SK-N-SH (cell line): ENCODE measurements around the gene RGS4. TPM values are rescaled to one million over a fixed set of nuclear protein-coding genes. Genes with fewer than 3 reads are reported as not detected.
A peak's percentile ranks its signal among the peaks of the same experiment; 100 is the strongest.

Experiments used
- CTCF ChIA-PET: fragments of 300-600, 350-600 bp; formaldehyde crosslinking; extraction: SDS; loops from one replicate; lab custom pipeline; 2021; lab: Yijun Ruan, JAX
- POLR2A ChIA-PET: fragments of 350-600 bp; sonication (Branson Sonifier 250); formaldehyde crosslinking; extraction: SDS; loops from one replicate; lab custom pipeline; 2020; ENCODE audit warnings: antibody characterized with exemption, inconsistent platforms; lab: Yijun Ruan, JAX
- DNase-seq: peaks from one replicate; pipeline ENCODE4 v3.0.0; 2012
- H2AFZ ChIP-seq: fragments of 200-600 bp; sonication (generic); 2 replicates; pipeline ENCODE4 v1.8.1; 2016; ENCODE audit warnings: antibody characterized with exemption, mild to moderate bottlenecking, low read depth
- H3F3A ChIP-seq: fragments of 200-600 bp; sonication (generic); replicated peaks from 2 replicates; pipeline ENCODE3; 2016; ENCODE audit warnings: antibody characterized with exemption, mild to moderate bottlenecking; ENCODE audit not compliant: insufficient read depth
- H3K27ac ChIP-seq, 2 experiments: fragments of 200-500 bp in 1 of 2; fragments of 200-600 bp in 1 of 2; sonication (Bioruptor generic) in 1 of 2; sonication (generic), shearing (Covaris generic) in 1 of 2; 2 replicates each; pipeline versions ENCODE4 v1.5.1 to v1.6.1; 2014 to 2016; ENCODE audit warnings: low read depth in 2 of 2, inconsistent platforms in 1 of 2, low read length in 1 of 2, mild to moderate bottlenecking in 1 of 2, mixed read lengths in 1 of 2
- H3K27me3 ChIP-seq: fragments of 200-600 bp; sonication (generic), shearing (Covaris generic); 2 replicates; pipeline ENCODE4 v1.6.1; 2016; ENCODE audit warnings: mixed run types; ENCODE audit not compliant: insufficient read depth
- H3K36me3 ChIP-seq, 2 experiments: fragments of 200-500 bp in 1 of 2; fragments of 200-600 bp in 1 of 2; sonication (Bioruptor generic) in 1 of 2; sonication (generic) in 1 of 2; replicated peaks in 1 of 2; 2 replicates each; pipeline versions ENCODE3 to v1.5.1; 2014 to 2016; ENCODE audit warnings: low read length in 1 of 2, mild to moderate bottlenecking in 1 of 2; ENCODE audit not compliant: insufficient read depth in 2 of 2, control insufficient read depth in 1 of 2
- H3K4me1 ChIP-seq, 2 experiments: fragments of 200-500 bp in 1 of 2; fragments of 200-600 bp in 1 of 2; sonication (Bioruptor generic) in 1 of 2; sonication (generic), shearing (Covaris generic) in 1 of 2; 2 replicates each; pipeline versions ENCODE4 v1.5.1 to v1.6.1; 2014 to 2016; ENCODE audit warnings: low read depth in 1 of 2, low read length in 1 of 2, mixed run types in 1 of 2; ENCODE audit not compliant: insufficient read depth in 2 of 2, control insufficient read depth in 1 of 2
- H3K4me2 ChIP-seq: fragments of 200-600 bp; sonication (generic), shearing (Covaris generic); 2 replicates; pipeline ENCODE4 v1.6.1; 2017; ENCODE audit warnings: mixed run types
- H3K4me3 ChIP-seq, 2 experiments: fragments of 200-500 bp in 1 of 2; fragments of 200-600 bp in 1 of 2; sonication (Bioruptor generic) in 1 of 2; sonication (generic), shearing (Covaris generic) in 1 of 2; 2 replicates each; pipeline versions ENCODE4 v1.5.1 to v1.8.1; 2014 to 2016; ENCODE audit warnings: low read depth in 2 of 2, inconsistent platforms in 1 of 2, low read length in 1 of 2, mild to moderate bottlenecking in 1 of 2, mixed read lengths in 1 of 2, moderate library complexity in 1 of 2
- H3K79me2 ChIP-seq: fragments of 200-600 bp; sonication (generic); 2 replicates; pipeline ENCODE4 v1.8.1; 2017; ENCODE audit warnings: mild to moderate bottlenecking; ENCODE audit not compliant: insufficient read depth
- H3K9ac ChIP-seq: fragments of 200-600 bp; sonication (generic); 2 replicates; pipeline ENCODE4 v1.6.1; 2017; ENCODE audit warnings: mixed run types
- H3K9me2 ChIP-seq: fragments of 200-600 bp; sonication (generic); 2 replicates; pipeline ENCODE4 v1.6.1; 2017; ENCODE audit warnings: mixed run types
- H3K9me3 ChIP-seq: fragments of 200-600 bp; sonication (generic); 2 replicates; pipeline ENCODE4 v1.6.1; 2017; ENCODE audit warnings: mixed run types, mild to moderate bottlenecking, moderate library complexity
- H4K20me1 ChIP-seq: fragments of 200-600 bp; sonication (generic); 2 replicates; pipeline ENCODE4 v1.6.1; 2017; ENCODE audit warnings: mild to moderate bottlenecking, mixed run types; ENCODE audit not compliant: insufficient read depth
- CHD2 ChIP-seq: fragments of 150-350 bp; IDR thresholded peaks from 2 replicates; pipeline ENCODE4 v1.6.1; 2018; ENCODE audit warnings: low read length; ENCODE audit not compliant: partially characterized antibody
- ELF1 ChIP-seq: IDR thresholded peaks from 2 replicates; pipeline ENCODE4 v1.4.0; 2012
- EP300 ChIP-seq, 2 experiments: IDR thresholded peaks; 2 replicates each; pipeline versions ENCODE4 v1.4.0 to v1.6.1; 2012; ENCODE audit warnings: borderline replicate concordance in 1 of 2, low read depth in 1 of 2, low read length in 1 of 2
- EZH2phosphoT487 ChIP-seq: fragments of 200-600 bp; sonication (generic); IDR thresholded peaks from 2 replicates; pipeline ENCODE4 v1.6.1; 2017; ENCODE audit warnings: low read depth, mixed run types, mild to moderate bottlenecking, antibody characterized with exemption, moderate library complexity, borderline replicate concordance
- FOSL2 ChIP-seq: IDR thresholded peaks from 2 replicates; pipeline ENCODE4 v1.4.0; 2012; ENCODE audit warnings: low read depth, mild to moderate bottlenecking, moderate library complexity, borderline replicate concordance
- FOXJ3 ChIP-seq: sonication (generic); formaldehyde crosslinking; IDR thresholded peaks from 2 replicates; pipeline ENCODE4 v1.5.1; 2020; ENCODE audit warnings: mild to moderate bottlenecking, missing genetic modification reagents
- FOXM1 ChIP-seq: IDR thresholded peaks from 2 replicates; pipeline ENCODE4 v1.4.0; 2012; ENCODE audit warnings: low read depth, mild to moderate bottlenecking
- GABPA ChIP-seq: IDR thresholded peaks from 2 replicates; pipeline ENCODE4 v1.4.0; 2012; ENCODE audit warnings: low read depth, mild to moderate bottlenecking
- IRF3 ChIP-seq: fragments of 150-350 bp; IDR thresholded peaks from 2 replicates; pipeline ENCODE4 v1.6.1; 2016; ENCODE audit warnings: mild to moderate bottlenecking, low read depth, low read length
- MEF2A ChIP-seq: IDR thresholded peaks from 2 replicates; pipeline ENCODE4 v1.4.0; 2012; ENCODE audit warnings: low read depth, borderline replicate concordance
- NRF1 ChIP-seq: IDR thresholded peaks from 2 replicates; pipeline ENCODE4 v1.6.1; 2012; ENCODE audit warnings: low read depth, mild to moderate bottlenecking, low read length
- RFX5 ChIP-seq: IDR thresholded peaks from 2 replicates; pipeline ENCODE4 v1.6.1; 2012; ENCODE audit warnings: mild to moderate bottlenecking, improper control_type of control experiment, low read length
- RXRA ChIP-seq: IDR thresholded peaks from 2 replicates; pipeline ENCODE4 v1.4.0; 2012; ENCODE audit warnings: low read depth, mild to moderate bottlenecking, borderline replicate concordance
- SIN3A ChIP-seq: IDR thresholded peaks from 2 replicates; pipeline ENCODE4 v1.6.1; 2012; ENCODE audit warnings: low read depth, mild to moderate bottlenecking, low read length, moderate library complexity, borderline replicate concordance
- SMC3 ChIP-seq: IDR thresholded peaks from 2 replicates; pipeline ENCODE4 v1.6.1; 2012; ENCODE audit warnings: low read depth, low read length, improper control_type of control experiment
- TAF1 ChIP-seq: IDR thresholded peaks from 2 replicates; pipeline ENCODE4 v1.6.1; 2012; ENCODE audit warnings: low read depth, mild to moderate bottlenecking, low read length, moderate library complexity, borderline replicate concordance
- TCF12 ChIP-seq: IDR thresholded peaks from 2 replicates; pipeline ENCODE4 v1.4.0; 2012
- USF2 ChIP-seq: fragments of 150-350 bp; IDR thresholded peaks from 2 replicates; pipeline ENCODE4 v1.6.1; 2017; ENCODE audit warnings: antibody characterized with exemption, low read length, low read depth, borderline replicate concordance
- YY1 ChIP-seq: IDR thresholded peaks from 2 replicates; pipeline ENCODE4 v1.4.0; 2012; ENCODE audit warnings: low read depth, mild to moderate bottlenecking
- WGBS: methylation state at CpG from one replicate; pipeline ENCODE4 v1.1.6; 2017; ENCODE audit warnings: low lambda C conversion rate; 5-methylcytosine and 5-hydroxymethylcytosine counted together
- polyA plus RNA-seq, 3 experiments: library from polyadenylated mRNA; depleted of rRNA; stranded (reverse); fragments of >200 nt; gene quantifications; 2 replicates each; pipeline ENCODE4 v1.2.3, GENCODE V29; 2012

The RGS4 gene
- polyA plus RNA-seq, 1 of the 3 experiments (the other 2 are of a cell fraction) = 124 TPM

DNA sequence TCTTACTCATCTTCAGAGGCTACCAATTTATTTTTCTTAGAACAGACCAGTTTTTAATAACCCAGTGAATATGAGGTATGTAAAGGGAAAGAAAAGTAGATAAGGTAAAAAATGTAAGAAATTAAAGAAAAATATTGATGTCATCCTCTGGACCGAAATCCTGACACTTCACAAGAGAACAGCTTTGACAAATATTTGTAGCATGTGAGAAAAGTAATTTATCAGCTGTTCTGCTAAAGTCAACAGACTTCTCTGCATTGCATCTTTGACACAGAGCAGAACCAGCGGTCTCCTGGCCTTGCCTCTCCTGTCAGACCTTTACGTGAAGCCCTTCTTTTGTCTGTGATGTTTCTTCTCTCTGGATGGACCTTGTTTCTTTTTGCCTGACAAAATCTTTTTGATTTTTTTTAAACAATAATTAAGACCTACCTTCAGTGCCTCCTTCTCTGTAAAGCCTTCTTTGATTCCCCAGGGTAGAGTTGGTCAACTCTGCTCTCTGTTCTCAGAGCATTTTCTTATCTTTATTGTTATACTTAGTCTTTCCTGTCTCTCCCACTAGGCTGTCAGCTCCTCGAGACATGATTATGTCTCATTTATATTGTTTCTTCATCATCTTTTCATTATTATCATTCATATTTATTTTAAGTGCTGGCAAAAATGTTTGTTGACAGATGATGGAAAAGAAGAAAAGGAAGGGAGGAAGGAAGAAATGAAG is 35.4 kb downstream of the RGS4 start:
- Histone ChIP-seq H3K36me3 (no peaks in the 10 kb centered on the region), H3K4me1 (peaks cover 9 to 18% of the 10 kb centered on the region in 2 experiments; a peak in 3 of 4 replicates), H3K79me2 (no peaks in the 10 kb centered on the region), H2AFZ (0 out of 2 replicates have a peak overlapping the region, but pooled peaks have one; percentile 2), H3K27me3 (no peaks in the 10 kb centered on the region), H3F3A (peaks cover 3% of the 10 kb centered on the region), H3K27ac (peak overlapping the region; percentile 7 to 36; a peak in 3 of 4 replicates), H3K4me2 (no peak overlapping the region), H3K9me2 (no peaks in the 10 kb centered on the region), H4K20me1 (no peaks in the 10 kb centered on the region), H3K9ac (no peak overlapping the region), H3K9me3 (no peaks in the 10 kb centered on the region), H3K4me3 (no peak overlapping the region)
- DNase-seq = no peak
- POLR2A ChIA-PET = no interaction called here
- CTCF ChIA-PET = interaction anchor here (0.6 to 1.1 kb wide), 2 partner anchors 256 to 1570 kb away, joined by 3 to 5 read pairs; no protein-coding TSS in a partner anchor
- TF ChIP-seq RXRA (no peak), CHD2 (no peak), TCF12 (no peak), TAF1 (no peak), NRF1 (no peak), IRF3 (no peak), GABPA (no peak), EZH2phosphoT487 (no peak)
- 74% methylated on average over 4 of the region's 4 CpGs for WGBS

- 66% methylated on average over 2 of the region's 2 CpGs for WGBS
- no peak overlapping the region for H3K4me3 ChIP-seq
- H4K20me1 ChIP-seq = no peaks in the 10 kb centered on the region
- no peak overlapping the region; a peak in 1 of 4 replicates for H3K27ac ChIP-seq
- H3F3A ChIP-seq = peaks cover 3% of the 10 kb centered on the region
- H3K4me2 ChIP-seq = no peak overlapping the region
- no peaks in the 10 kb centered on the region for H3K36me3 ChIP-seq
- no peak for TF ChIP-seq RFX5
- no peak for TF ChIP-seq EP300 (IDR thresholded peaks at IDR 0.05; ENCODE audit: borderline replicate concordance in 1 of 2, low read depth in 1 of 2, low read length in 1 of 2)
- TF ChIP-seq USF2 = no peak
- TF ChIP-seq FOXM1 = no peak
- TF ChIP-seq IRF3 = no peak
- TF ChIP-seq SIN3A = no peak
- TF ChIP-seq ELF1 = no peak
- TF ChIP-seq SMC3 = no peak
- no peak for TF ChIP-seq RXRA
- no peak for TF ChIP-seq GABPA
- TF ChIP-seq TCF12 = no peak
- no peak for TF ChIP-seq FOXJ3 (CRISPR knock-in tag)
- no peak for TF ChIP-seq FOSL2
- TF ChIP-seq MEF2A = no peak
- TF ChIP-seq CHD2 = no peak
- no peak for TF ChIP-seq YY1
- H3K9me2 ChIP-seq = no peaks in the 10 kb centered on the region
- no peaks in the 10 kb centered on the region for H3K9me3 ChIP-seq
- no peak for DNase-seq
- H2AFZ ChIP-seq = no peak overlapping the region
- ChIA-PET CTCF (interaction anchor here (1.8 kb wide), 1 partner anchor 41 kb away, joined by 5 read pairs; no protein-coding TSS in a partner anchor), POLR2A (no interaction called here)
- H3K9ac ChIP-seq = no peak overlapping the region
- H3K79me2 ChIP-seq = no peaks in the 10 kb centered on the region
- H3K4me1 ChIP-seq = peaks cover 9 to 18% of the 10 kb centered on the region in 2 experiments; a peak in 3 of 4 replicates
- H3K27me3 ChIP-seq = no peaks in the 10 kb centered on the region
These were observed 37.3 kb downstream of the RGS4 start for GRCh38 chr1:163106364-163106987.
